Measurements from ENCODE around the gene AGMO. TPM values are rescaled to one million over a fixed set of nuclear protein-coding genes. Genes with fewer than 3 reads are reported as not detected.

Gene AGMO
- total RNA-seq, 1 donor from 2014 or later = 0.60 TPM

DNA sequence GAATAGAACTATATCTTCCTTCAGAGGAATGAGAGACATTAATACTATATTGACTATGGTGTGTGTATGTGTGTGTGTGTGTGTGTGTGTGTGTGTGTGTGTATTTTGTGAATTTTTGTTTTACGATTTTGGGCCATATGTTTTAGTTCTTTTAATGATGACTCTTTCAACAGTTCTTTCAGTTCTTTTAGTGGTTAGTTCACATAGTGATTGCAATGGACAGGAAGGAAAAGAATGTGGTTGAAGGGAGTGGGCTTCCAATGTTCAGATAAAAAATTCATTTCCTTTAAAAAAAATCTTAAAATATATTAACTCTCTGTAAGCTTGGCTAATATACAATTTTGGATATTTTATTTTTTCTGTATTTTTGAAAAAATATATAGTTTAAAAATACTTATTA, 343.6 kb downstream of the AGMO start:
- Mint-ChIP-seq H3K9me3 (ENCODE audit: low read depth) (no peaks in the 10 kb centered on the region), H3K4me3 (ENCODE audit: unreplicated experiment) (no peak overlapping the region), H3K4me1 (ENCODE audit: low read depth) (no peaks in the 10 kb centered on the region), H3K36me3 (ENCODE audit: low read depth) (no peaks in the 10 kb centered on the region), H3K27ac (ENCODE audit: unreplicated experiment) (no peak overlapping the region), H3K27me3 (ENCODE audit: low read depth) (no peaks in the 10 kb centered on the region)
- DNase-seq (ENCODE audit: low spot score) = no peak
- TF ChIP-seq, protein P1, sequence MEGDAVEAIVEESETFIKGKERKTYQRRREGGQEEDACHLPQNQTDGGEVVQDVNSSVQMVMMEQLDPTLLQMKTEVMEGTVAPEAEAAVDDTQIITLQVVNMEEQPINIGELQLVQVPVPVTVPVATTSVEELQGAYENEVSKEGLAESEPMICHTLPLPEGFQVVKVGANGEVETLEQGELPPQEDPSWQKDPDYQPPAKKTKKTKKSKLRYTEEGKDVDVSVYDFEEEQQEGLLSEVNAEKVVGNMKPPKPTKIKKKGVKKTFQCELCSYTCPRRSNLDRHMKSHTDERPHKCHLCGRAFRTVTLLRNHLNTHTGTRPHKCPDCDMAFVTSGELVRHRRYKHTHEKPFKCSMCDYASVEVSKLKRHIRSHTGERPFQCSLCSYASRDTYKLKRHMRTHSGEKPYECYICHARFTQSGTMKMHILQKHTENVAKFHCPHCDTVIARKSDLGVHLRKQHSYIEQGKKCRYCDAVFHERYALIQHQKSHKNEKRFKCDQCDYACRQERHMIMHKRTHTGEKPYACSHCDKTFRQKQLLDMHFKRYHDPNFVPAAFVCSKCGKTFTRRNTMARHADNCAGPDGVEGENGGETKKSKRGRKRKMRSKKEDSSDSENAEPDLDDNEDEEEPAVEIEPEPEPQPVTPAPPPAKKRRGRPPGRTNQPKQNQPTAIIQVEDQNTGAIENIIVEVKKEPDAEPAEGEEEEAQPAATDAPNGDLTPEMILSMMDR (IDR thresholded peaks at IDR 0.05) = no peak

DNA sequence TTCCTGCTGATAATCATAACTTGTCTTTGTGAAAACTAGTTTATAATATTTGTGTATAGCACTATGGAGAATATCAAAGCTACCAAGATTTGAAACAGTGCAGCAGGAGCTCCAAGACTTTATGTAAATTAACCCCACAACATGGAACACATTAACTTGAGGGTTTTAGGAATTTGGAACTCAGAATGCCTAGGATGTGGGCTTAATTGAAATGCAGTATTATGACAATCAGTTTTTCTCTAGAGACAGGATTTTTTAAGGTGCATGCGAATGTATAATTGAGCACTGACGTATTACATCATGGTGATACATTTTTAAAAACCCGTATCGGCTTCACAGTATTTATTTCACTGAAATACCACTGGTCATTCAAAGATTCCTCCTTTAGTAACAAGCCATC, 346.2 kb downstream of the AGMO start:
- TF ChIP-seq, protein P1 (IDR thresholded peaks at IDR 0.05) = no peak
- no peak overlapping the region for H3K27ac Mint-ChIP-seq (ENCODE audit: unreplicated experiment)
- DNase-seq (ENCODE audit: low spot score) = no peak
- H3K36me3 Mint-ChIP-seq (ENCODE audit: low read depth) = no peaks in the 10 kb centered on the region
- H3K27me3 Mint-ChIP-seq (ENCODE audit: low read depth) = no peaks in the 10 kb centered on the region
- H3K4me1 Mint-ChIP-seq (ENCODE audit: low read depth) = no peaks in the 10 kb centered on the region
- H3K9me3 Mint-ChIP-seq (ENCODE audit: low read depth) = no peaks in the 10 kb centered on the region
- no peak overlapping the region for H3K4me3 Mint-ChIP-seq (ENCODE audit: unreplicated experiment)

GRCh38 chr7:15214976-15215375, 346.8 kb downstream of the AGMO start:
- H3K9me3 Mint-ChIP-seq (ENCODE audit: low read depth) = no peaks in the 10 kb centered on the region
- no peaks in the 10 kb centered on the region for H3K4me1 Mint-ChIP-seq (ENCODE audit: low read depth)
- no peaks in the 10 kb centered on the region for H3K27me3 Mint-ChIP-seq (ENCODE audit: low read depth)
- no peak overlapping the region for H3K27ac Mint-ChIP-seq (ENCODE audit: unreplicated experiment)
- no peak overlapping the region for H3K4me3 Mint-ChIP-seq (ENCODE audit: unreplicated experiment)
- DNase-seq (ENCODE audit: low spot score) = no peak
- TF ChIP-seq, protein P1 (IDR thresholded peaks at IDR 0.05) = no peak
- H3K36me3 Mint-ChIP-seq (ENCODE audit: low read depth) = no peaks in the 10 kb centered on the region

DNA sequence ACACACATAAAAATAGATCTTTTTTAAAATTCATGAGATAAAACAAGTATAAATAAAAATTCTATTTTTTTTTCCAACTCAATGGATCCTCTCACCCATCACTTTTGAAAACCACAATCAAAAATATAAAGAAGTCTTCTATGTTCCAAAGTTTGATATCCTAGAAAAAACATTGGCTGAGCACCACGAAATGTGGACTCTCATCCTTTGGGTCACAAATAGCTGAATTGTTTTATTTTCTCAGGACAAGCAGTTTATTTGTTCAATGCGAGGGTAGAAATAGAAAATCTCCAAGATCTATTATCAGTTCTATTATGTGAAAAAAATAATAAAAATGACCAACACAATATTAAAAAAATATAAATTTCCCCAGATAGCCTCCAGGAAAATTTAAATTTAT, 348.7 kb downstream of the AGMO start:
- DNase-seq (ENCODE audit: low spot score) = no peak
- TF ChIP-seq, protein P1 (IDR thresholded peaks at IDR 0.05) = no peak
- Mint-ChIP-seq H3K27me3 (ENCODE audit: low read depth) (no peaks in the 10 kb centered on the region), H3K9me3 (ENCODE audit: low read depth) (no peaks in the 10 kb centered on the region), H3K4me3 (ENCODE audit: unreplicated experiment) (no peak overlapping the region), H3K36me3 (ENCODE audit: low read depth) (no peaks in the 10 kb centered on the region), H3K4me1 (ENCODE audit: low read depth) (no peaks in the 10 kb centered on the region), H3K27ac (ENCODE audit: unreplicated experiment) (no peak overlapping the region)

DNA sequence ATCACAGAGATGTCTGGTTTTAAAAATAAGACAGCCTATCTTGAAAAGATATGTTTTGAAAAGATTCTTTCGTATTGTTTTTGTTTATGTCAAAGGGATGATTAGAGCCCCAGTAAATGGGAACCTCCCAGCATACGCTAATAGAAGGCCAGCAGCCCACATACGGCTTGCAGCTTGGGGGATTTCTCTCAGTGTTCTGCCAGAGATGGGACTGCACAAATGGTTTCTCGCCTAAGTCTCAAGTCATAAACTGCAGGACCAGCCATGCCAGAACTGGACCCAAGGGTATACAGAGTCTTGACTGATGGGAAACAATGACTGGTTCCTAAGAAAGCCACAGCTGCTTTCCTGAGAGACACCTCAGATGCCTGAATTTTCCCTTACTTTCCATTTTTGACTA, 352.4 kb downstream of the AGMO start:
- H3K4me1 Mint-ChIP-seq (ENCODE audit: low read depth) = no peaks in the 10 kb centered on the region
- no peak overlapping the region for H3K4me3 Mint-ChIP-seq (ENCODE audit: unreplicated experiment)
- H3K27me3 Mint-ChIP-seq (ENCODE audit: low read depth) = no peaks in the 10 kb centered on the region
- no peaks in the 10 kb centered on the region for H3K36me3 Mint-ChIP-seq (ENCODE audit: low read depth)
- TF ChIP-seq, protein P1 (IDR thresholded peaks at IDR 0.05) = no peak
- H3K27ac Mint-ChIP-seq (ENCODE audit: unreplicated experiment) = no peak overlapping the region
- DNase-seq (ENCODE audit: low spot score) = no peak
- no peaks in the 10 kb centered on the region for H3K9me3 Mint-ChIP-seq (ENCODE audit: low read depth)

All from chondrocyte (in vitro differentiated cells).